Activated T-helper 2 cell treated with anti-CD3 and anti-CD28 coated beads, Interferon-gamma antibody, Interleukin-2, Interleukin-4, amounts not matched to agents 10 μg/mL and 5 μg/mL and 100 μg/mL, durations not matched to agents 14 hours and 24 hours and 36 hours (primary cell): ENCODE data around the gene MACF1. TPM values are rescaled to one million over a fixed set of nuclear protein-coding genes. Genes with fewer than 3 reads are reported as not detected.
A peak's percentile ranks its signal among the peaks of the same experiment; 100 is the strongest.

Source experiments
- DNase-seq: peaks from one replicate; pipeline ENCODE4 v3.0.0; 2021; ENCODE audit warnings: low spot score
- H3K27ac Mint-ChIP-seq: one replicate; pipeline ENCODE4 v1.8.0; 2021; ENCODE audit warnings: mixed read lengths
- H3K27me3 Mint-ChIP-seq: one replicate; pipeline ENCODE4 v1.8.0; 2021; ENCODE audit warnings: low read depth, mixed read lengths
- H3K36me3 Mint-ChIP-seq: one replicate; pipeline ENCODE4 v1.8.0; 2021; ENCODE audit warnings: low read depth, mixed read lengths
- H3K4me1 Mint-ChIP-seq: one replicate; pipeline ENCODE4 v1.8.0; 2021; ENCODE audit warnings: low read depth, mixed read lengths
- H3K4me3 Mint-ChIP-seq: one replicate; pipeline ENCODE4 v1.8.0; 2021; ENCODE audit warnings: low read depth, mild to moderate bottlenecking, moderate library complexity, mixed read lengths
- H3K9me3 Mint-ChIP-seq: one replicate; pipeline ENCODE4 v1.8.0; 2021; ENCODE audit warnings: mixed read lengths
- intact Hi-C: fragments of 100-400 bp; cut with micrococcal nuclease; formaldehyde crosslinking; loops from one replicate; pipeline ENCODE4 v1.15.1; 2023
- total RNA-seq: library from RNA; stranded (reverse); gene quantifications from 2 replicates; pipeline ENCODE4 v1.2.3, GENCODE V29; 2022

Gene MACF1
- total RNA-seq, 1 donor from 2014 or later = 212 TPM

DNA sequence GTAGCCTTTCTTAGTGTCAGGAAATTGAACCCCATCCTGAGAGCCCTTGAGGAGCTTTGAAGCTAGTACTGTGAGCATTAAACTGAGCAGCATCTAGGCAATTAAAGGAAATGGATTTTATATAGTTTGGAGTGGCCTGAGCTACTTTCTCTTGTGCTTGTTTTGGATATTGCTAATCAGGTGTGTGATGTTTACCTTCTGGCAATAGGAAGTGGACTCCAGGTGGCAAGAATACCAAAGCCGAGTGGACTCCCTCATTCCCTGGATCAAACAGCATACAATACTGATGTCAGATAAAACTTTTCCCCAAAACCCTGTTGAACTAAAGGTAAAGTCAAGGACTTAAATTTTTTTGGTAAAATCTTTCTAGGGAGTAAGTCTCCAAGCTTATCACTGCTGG, 79.4 kb downstream of the MACF1 start:
- Mint-ChIP-seq H3K4me3 (no peak overlapping the region), H3K4me1 (peaks cover 3% of the 10 kb centered on the region), H3K36me3 (peaks cover 53% of the 10 kb centered on the region), H3K27me3 (no peaks in the 10 kb centered on the region), H3K27ac (no peak overlapping the region), H3K9me3 (no peaks in the 10 kb centered on the region)
- intact Hi-C loops = no loop called here
- DNase-seq = no peak

- DNase-seq = no peak
- no peaks in the 10 kb centered on the region for H3K9me3 Mint-ChIP-seq
- peaks cover 12% of the 10 kb centered on the region for H3K4me1 Mint-ChIP-seq
- peaks cover 73% of the 10 kb centered on the region for H3K36me3 Mint-ChIP-seq
- no peak overlapping the region for H3K27ac Mint-ChIP-seq
- intact Hi-C loops = no loop called here
- no peak overlapping the region for H3K4me3 Mint-ChIP-seq
- H3K27me3 Mint-ChIP-seq = no peaks in the 10 kb centered on the region
Observed at GRCh38 chr1:39287541-39287940, 83.0 kb downstream of the MACF1 start.

DNA sequence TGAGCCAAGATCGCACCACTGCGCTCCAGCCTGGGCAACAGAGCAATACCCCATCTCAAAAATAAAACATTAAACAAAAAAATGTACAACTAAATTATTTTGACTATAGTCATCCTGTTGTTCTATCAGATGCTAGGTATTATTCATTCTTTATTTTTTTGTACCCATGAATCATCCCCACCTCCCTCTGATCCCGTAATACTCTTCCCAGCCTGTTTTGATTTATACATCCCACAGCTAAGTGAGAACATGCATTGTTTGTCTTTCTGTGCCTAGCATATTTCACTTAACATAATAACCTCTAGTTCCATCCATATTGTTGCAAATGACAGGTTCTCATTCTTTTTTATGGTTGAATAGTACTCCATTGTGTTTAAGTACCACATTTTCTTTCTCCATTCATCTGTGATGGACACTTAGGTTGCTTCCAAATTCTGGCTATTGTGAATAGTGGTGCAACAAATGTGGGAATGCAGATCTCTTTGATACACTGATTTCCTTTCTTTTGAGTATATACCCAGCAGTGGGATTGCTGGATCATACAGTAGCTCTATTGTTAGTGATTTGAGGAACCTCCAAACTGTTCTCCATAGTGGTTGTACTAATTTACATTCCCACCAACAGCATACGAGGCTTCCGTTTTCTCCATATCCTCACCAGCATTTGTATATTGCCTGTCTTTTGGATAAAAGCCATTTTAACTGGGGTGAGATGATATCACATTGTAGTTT, 84.4 kb downstream of the MACF1 start:
- H3K27me3 Mint-ChIP-seq = no peaks in the 10 kb centered on the region
- H3K4me1 Mint-ChIP-seq = peaks cover 21% of the 10 kb centered on the region
- H3K4me3 Mint-ChIP-seq = no peak overlapping the region
- no peak for DNase-seq
- no peak overlapping the region for H3K27ac Mint-ChIP-seq
- no peaks in the 10 kb centered on the region for H3K9me3 Mint-ChIP-seq
- peaks cover 73% of the 10 kb centered on the region for H3K36me3 Mint-ChIP-seq
- intact Hi-C loops = no loop called here

- no peaks in the 10 kb centered on the region for H3K27me3 Mint-ChIP-seq
- H3K36me3 Mint-ChIP-seq = peaks cover 80% of the 10 kb centered on the region
- intact Hi-C loops = no loop called here
- H3K27ac Mint-ChIP-seq = no peak overlapping the region
- H3K4me3 Mint-ChIP-seq = no peak overlapping the region
- H3K9me3 Mint-ChIP-seq = no peaks in the 10 kb centered on the region
- no peak for DNase-seq
- peaks cover 26% of the 10 kb centered on the region for H3K4me1 Mint-ChIP-seq
Observed at GRCh38 chr1:39292401-39292800, 87.9 kb downstream of the MACF1 start.

DNA sequence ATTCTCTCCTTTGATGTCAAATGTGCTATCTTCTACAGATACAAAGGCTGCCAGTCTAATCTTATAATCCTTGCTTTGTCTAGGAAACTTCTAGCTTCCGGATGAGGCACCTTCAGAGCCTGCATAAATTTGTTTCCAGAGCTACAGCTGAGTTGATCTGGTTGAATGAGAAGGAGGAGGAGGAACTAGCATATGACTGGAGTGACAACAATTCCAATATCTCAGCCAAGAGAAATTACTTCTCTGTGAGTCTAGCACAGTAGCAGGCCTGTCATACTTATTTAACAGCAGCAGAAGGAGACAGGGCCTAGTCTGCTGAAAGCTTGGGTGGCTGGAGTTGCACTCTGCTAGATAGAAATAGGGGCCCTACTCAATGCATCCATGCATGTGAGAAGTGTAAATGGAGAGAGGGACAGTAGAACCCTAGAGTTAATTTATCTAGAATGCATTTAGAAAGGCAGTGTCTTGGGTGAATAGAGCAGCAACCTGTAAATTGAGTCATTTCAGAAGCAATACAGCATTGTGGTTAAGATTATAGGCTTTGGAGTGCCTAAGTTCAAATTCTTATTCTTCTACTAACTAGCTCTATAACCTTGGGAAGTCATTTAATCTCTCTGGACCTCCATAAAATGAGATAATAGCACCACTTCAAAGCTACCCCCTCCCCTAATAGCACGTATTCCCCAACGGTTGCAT, 89.0 kb downstream of the MACF1 start:
- intact Hi-C loops = no loop called here
- DNase-seq = no peak
- peaks cover 82% of the 10 kb centered on the region for H3K36me3 Mint-ChIP-seq
- peaks cover 26% of the 10 kb centered on the region for H3K4me1 Mint-ChIP-seq
- no peak overlapping the region for H3K4me3 Mint-ChIP-seq
- H3K27ac Mint-ChIP-seq = no peak overlapping the region
- no peaks in the 10 kb centered on the region for H3K27me3 Mint-ChIP-seq
- no peaks in the 10 kb centered on the region for H3K9me3 Mint-ChIP-seq

DNA sequence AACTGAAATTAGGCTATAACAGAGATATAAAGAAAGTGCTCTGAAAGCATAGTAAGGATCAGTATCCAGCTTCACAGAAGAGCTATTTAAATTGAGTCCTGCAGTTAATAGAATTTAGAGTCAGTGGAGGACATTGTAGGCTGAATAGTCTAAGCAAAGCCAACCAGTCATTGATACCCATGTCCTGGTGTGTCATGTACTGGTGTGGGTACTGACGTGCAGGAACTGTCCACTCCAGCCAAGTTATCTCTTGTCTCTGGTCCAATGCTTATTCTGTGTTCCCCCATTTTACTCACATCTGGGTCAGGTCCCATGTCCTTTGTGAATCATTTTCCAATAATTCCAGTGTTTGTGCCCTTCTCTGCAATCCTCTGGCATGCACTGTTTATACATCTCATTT, 90.0 kb downstream of the MACF1 start:
- no peak overlapping the region for H3K27ac Mint-ChIP-seq
- intact Hi-C loops = no loop called here
- peaks cover 26% of the 10 kb centered on the region for H3K4me1 Mint-ChIP-seq
- H3K4me3 Mint-ChIP-seq = no peak overlapping the region
- peaks cover 82% of the 10 kb centered on the region for H3K36me3 Mint-ChIP-seq
- no peak for DNase-seq
- no peaks in the 10 kb centered on the region for H3K27me3 Mint-ChIP-seq
- no peaks in the 10 kb centered on the region for H3K9me3 Mint-ChIP-seq

DNA sequence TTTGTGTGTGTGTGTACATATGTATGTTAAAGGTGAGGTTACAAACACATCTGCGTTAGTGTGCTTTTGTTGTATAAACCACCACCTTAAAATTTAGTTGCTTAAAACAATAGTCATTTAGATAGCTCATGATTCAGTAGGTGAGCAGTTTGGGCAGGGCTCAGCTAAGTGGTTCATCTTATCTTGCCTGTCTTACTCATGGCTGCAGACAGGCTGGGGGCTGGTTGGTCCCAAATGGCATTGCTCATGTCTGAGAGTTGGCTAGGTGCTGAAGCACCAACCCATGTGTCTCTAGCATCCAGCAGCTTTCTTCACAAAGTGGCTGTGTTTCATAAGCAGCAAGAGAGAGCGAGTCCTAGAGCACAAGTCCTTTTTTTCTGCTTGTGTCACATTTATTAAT, 91.4 kb downstream of the MACF1 start:
- no peak for DNase-seq
- H3K27me3 Mint-ChIP-seq = no peaks in the 10 kb centered on the region
- peaks cover 26% of the 10 kb centered on the region for H3K4me1 Mint-ChIP-seq
- no peaks in the 10 kb centered on the region for H3K9me3 Mint-ChIP-seq
- intact Hi-C loops = no loop called here
- no peak overlapping the region for H3K4me3 Mint-ChIP-seq
- H3K27ac Mint-ChIP-seq = no peak overlapping the region
- H3K36me3 Mint-ChIP-seq = peaks cover 86% of the 10 kb centered on the region

DNA sequence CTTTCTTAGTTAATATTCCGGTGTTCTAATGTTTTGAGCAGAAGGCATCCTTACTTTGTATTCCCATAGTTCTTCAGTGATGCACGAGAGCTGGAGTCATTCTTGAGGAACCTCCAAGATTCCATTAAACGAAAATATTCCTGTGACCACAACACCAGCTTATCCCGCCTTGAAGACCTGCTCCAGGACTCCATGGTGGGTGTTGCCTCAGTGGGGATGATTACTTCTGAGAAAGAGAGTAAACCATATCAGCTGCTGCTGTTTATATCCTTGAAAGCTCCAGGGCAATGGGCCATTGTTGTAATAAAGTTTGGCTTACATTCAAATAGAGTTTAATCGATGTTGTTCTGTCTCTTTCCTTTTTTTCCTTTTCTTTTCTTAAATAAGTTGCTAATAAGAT, 93.1 kb downstream of the MACF1 start:
- H3K4me1 Mint-ChIP-seq = peaks cover 15% of the 10 kb centered on the region
- intact Hi-C loops = no loop called here
- H3K27ac Mint-ChIP-seq = no peak overlapping the region
- no peaks in the 10 kb centered on the region for H3K27me3 Mint-ChIP-seq
- peaks cover 86% of the 10 kb centered on the region for H3K36me3 Mint-ChIP-seq
- H3K9me3 Mint-ChIP-seq = no peaks in the 10 kb centered on the region
- no peak for DNase-seq
- H3K4me3 Mint-ChIP-seq = no peak overlapping the region

GRCh38 chr1:39301606-39302005, 97.1 kb downstream of the MACF1 start:
- Mint-ChIP-seq H3K9me3 (no peaks in the 10 kb centered on the region), H3K4me3 (no peak overlapping the region), H3K27ac (no peak overlapping the region), H3K27me3 (no peaks in the 10 kb centered on the region), H3K36me3 (peaks cover 71% of the 10 kb centered on the region), H3K4me1 (peaks cover 3% of the 10 kb centered on the region)
- DNase-seq = no peak
- intact Hi-C loops = no loop called here

GRCh38 chr1:39305555-39305954, 101.1 kb downstream of the MACF1 start:
- Mint-ChIP-seq H3K36me3 (peaks cover 63% of the 10 kb centered on the region), H3K27me3 (no peaks in the 10 kb centered on the region), H3K9me3 (no peaks in the 10 kb centered on the region), H3K27ac (peak overlapping the region; percentile 9), H3K4me3 (no peak overlapping the region), H3K4me1 (peaks cover 3% of the 10 kb centered on the region)
- intact Hi-C loops = no loop called here
- no peak for DNase-seq

GRCh38 chr1:39310015-39310414, 105.5 kb downstream of the MACF1 start:
- Mint-ChIP-seq H3K27ac (no peak overlapping the region), H3K36me3 (peaks cover 72% of the 10 kb centered on the region), H3K9me3 (no peaks in the 10 kb centered on the region), H3K4me1 (peaks cover 3% of the 10 kb centered on the region), H3K27me3 (no peaks in the 10 kb centered on the region), H3K4me3 (no peak overlapping the region)
- DNase-seq = no peak
- intact Hi-C loops = no loop called here

GRCh38 chr1:39310691-39311090, 106.2 kb downstream of the MACF1 start:
- H3K27ac Mint-ChIP-seq = no peak overlapping the region
- no peak for DNase-seq
- peaks cover 73% of the 10 kb centered on the region for H3K36me3 Mint-ChIP-seq

GRCh38 chr1:39317111-39317510, 112.6 kb downstream of the MACF1 start:
- no peak overlapping the region for H3K27ac Mint-ChIP-seq
- no peak overlapping the region for H3K4me3 Mint-ChIP-seq
- no peaks in the 10 kb centered on the region for H3K9me3 Mint-ChIP-seq
- no peaks in the 10 kb centered on the region for H3K27me3 Mint-ChIP-seq
- intact Hi-C loops = no loop called here
- H3K4me1 Mint-ChIP-seq = peaks cover 4% of the 10 kb centered on the region
- peaks cover 83% of the 10 kb centered on the region for H3K36me3 Mint-ChIP-seq
- no peak for DNase-seq

More at GRCh38 chr1:39310691-39311090, 106.2 kb downstream of the MACF1 start:
- Mint-ChIP-seq H3K4me1 (no peaks in the 10 kb centered on the region), H3K9me3 (no peaks in the 10 kb centered on the region), H3K27me3 (no peaks in the 10 kb centered on the region), H3K4me3 (no peak overlapping the region)
- intact Hi-C loops = no loop called here
